ENCODE results near the gene ACSL3.

The ACSL3 gene

GRCh38 chr2:222919841-222920526 is 59.1 kb downstream of the ACSL3 start:
- no peaks in the 10 kb centered on the region for H3K27me3 Mint-ChIP-seq
- no peaks in the 10 kb centered on the region for H3K4me1 Mint-ChIP-seq
- CTCF ChIA-PET: interaction anchor here (1.5 kb wide), 1 partner anchor 11 kb away, joined by 4 read pairs; no protein-coding TSS in a partner anchor
- no peak overlapping the region for H3K27ac Mint-ChIP-seq
- DNase-seq: no peak
- H3K36me3 Mint-ChIP-seq: peaks cover 28% of the 10 kb centered on the region
- no peaks in the 10 kb centered on the region for H3K9me3 Mint-ChIP-seq
- H3K4me3 Mint-ChIP-seq: no peak overlapping the region

DNA sequence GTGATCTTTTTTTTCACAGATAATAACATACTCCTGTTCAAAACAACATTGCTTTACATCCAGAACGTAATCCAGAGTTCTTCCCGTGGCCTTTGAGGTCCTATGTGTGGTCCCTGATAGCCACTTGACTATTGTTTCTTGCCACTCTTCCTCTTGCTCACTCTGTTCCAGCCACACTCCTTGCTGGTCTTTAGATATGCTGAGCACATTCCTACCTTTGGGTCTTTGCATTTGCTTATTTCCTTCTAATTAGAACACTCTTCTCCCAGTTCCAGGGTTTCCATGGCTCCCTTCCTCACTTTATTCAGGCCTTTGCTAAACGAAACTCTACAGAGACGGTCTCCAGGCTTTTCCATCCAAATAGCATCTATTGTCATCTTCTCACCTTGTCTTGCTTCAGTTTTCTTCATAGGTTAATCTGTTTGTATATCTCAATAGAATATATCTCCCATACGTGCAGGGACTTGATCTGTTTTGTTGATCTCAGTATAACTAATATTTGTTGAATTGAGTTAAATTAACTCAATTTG is 59.9 kb downstream of the ACSL3 start:
- H3K4me1 Mint-ChIP-seq: no peaks in the 10 kb centered on the region
- H3K4me3 Mint-ChIP-seq: no peak overlapping the region
- CTCF ChIA-PET: interaction anchor here (1.5 kb wide), 1 partner anchor 10 kb away, joined by 4 read pairs; no protein-coding TSS in a partner anchor
- peaks cover 29% of the 10 kb centered on the region for H3K36me3 Mint-ChIP-seq
- no peak for DNase-seq
- H3K9me3 Mint-ChIP-seq: no peaks in the 10 kb centered on the region
- H3K27me3 Mint-ChIP-seq: no peaks in the 10 kb centered on the region
- no peak overlapping the region for H3K27ac Mint-ChIP-seq

- CTCF ChIA-PET: interaction anchor here (0.9 to 2.3 kb wide), 2 partner anchors 17 to 19 kb away, joined by 4 to 5 read pairs; no protein-coding TSS in a partner anchor
- Mint-ChIP-seq H3K27ac (no peak overlapping the region), H3K9me3 (no peaks in the 10 kb centered on the region), H3K4me1 (no peaks in the 10 kb centered on the region), H3K4me3 (no peak overlapping the region), H3K27me3 (no peaks in the 10 kb centered on the region), H3K36me3 (peaks cover 30% of the 10 kb centered on the region)
- no peak for DNase-seq
These were observed 61.4 kb downstream of the ACSL3 start for GRCh38 chr2:222922019-222922800.

- Mint-ChIP-seq H3K27me3 (no peaks in the 10 kb centered on the region), H3K27ac (no peak overlapping the region), H3K9me3 (no peaks in the 10 kb centered on the region), H3K4me1 (no peaks in the 10 kb centered on the region), H3K4me3 (no peak overlapping the region), H3K36me3 (peaks cover 38% of the 10 kb centered on the region)
- CTCF ChIA-PET: interaction anchor here (1.8 kb wide), 1 partner anchor 12 kb away, joined by 7 read pairs; no protein-coding TSS in a partner anchor
- DNase-seq: no peak
These were observed 66.1 kb downstream of the ACSL3 start for GRCh38 chr2:222926915-222927314.

DNA sequence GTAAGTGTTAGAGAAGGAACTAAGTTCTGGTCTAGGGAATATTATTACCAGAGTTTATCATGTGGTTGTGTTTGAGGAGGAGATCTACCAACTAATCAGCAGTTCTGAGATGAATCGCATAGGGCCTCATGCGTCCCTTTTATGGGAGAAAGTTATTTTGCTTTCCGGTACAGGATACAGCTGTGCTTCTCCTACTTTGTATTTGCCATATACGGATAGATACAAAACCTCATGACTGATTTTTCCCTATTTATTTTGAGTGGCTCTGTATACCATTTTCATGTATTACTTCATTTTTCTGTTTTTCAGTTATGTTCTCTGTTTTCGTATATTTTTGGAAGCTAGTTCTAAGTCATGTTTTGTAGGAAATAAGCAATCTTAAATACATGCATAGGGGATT is 66.8 kb downstream of the ACSL3 start:
- Mint-ChIP-seq H3K27me3 (no peaks in the 10 kb centered on the region), H3K4me3 (no peak overlapping the region), H3K36me3 (peaks cover 37% of the 10 kb centered on the region), H3K4me1 (no peaks in the 10 kb centered on the region), H3K9me3 (no peaks in the 10 kb centered on the region), H3K27ac (no peak overlapping the region)
- CTCF ChIA-PET: interaction anchor here (0.6 to 0.7 kb wide), 2 partner anchors 17 to 53 kb away, joined by 3 to 5 read pairs; no protein-coding TSS in a partner anchor
- no peak for DNase-seq

GRCh38 chr2:222928335-222928734 is 67.5 kb downstream of the ACSL3 start:
- Mint-ChIP-seq H3K36me3 (peaks cover 39% of the 10 kb centered on the region), H3K9me3 (no peaks in the 10 kb centered on the region), H3K27me3 (no peaks in the 10 kb centered on the region), H3K4me1 (no peaks in the 10 kb centered on the region), H3K4me3 (no peak overlapping the region), H3K27ac (no peak overlapping the region)
- DNase-seq: no peak
- CTCF ChIA-PET: interaction anchor here (0.6 to 0.8 kb wide), 3 partner anchors 11 to 53 kb away, joined by 3 to 6 read pairs (median 5); no protein-coding TSS in a partner anchor

DNA sequence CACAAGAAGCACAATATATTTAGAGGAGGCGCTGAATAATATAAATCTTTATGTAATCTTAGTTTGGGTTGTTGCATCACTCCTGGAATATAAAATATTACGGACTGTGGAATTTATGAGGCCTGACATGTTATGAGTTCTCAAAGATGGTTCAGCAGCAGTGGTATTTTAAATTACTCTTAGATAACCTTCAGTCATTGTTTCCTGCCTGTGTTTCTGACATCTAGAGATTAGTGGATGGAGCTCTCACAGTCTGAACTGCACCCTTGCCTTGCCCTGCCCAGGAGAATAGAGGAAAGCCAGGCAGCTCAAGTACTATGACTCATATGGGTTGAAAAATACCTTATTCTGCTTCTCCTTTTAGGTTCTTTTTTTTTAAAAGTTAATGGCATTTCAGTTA is 70.0 kb downstream of the ACSL3 start:
- Mint-ChIP-seq H3K27me3 (no peaks in the 10 kb centered on the region), H3K4me1 (no peaks in the 10 kb centered on the region), H3K4me3 (no peak overlapping the region), H3K27ac (no peak overlapping the region), H3K9me3 (no peaks in the 10 kb centered on the region), H3K36me3 (peaks cover 48% of the 10 kb centered on the region)
- CTCF ChIA-PET: interaction anchor here (0.7 to 1.7 kb wide), 3 partner anchors 8 to 241 kb away, joined by 3 to 5 read pairs (median 4); no protein-coding TSS in a partner anchor
- DNase-seq: no peak

DNA sequence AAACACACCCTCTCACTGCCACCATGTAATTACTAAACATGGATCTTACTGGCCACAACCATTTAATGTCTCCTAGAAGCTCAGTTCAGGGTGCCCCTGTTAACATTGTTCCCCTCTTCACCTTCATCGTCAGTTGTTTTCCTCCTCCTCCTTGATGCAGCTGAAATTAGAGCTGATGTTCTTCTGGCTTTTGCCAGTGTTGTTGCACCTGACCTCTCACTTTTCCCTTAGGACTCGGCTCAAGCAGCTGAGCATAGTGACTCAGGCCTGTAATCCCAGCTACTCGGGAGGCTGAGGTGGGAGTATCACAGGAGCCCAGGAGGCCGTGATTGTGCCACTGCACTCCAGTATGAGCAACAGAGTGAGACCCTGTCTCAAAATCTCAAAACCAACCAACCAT is 70.8 kb downstream of the ACSL3 start:
- Mint-ChIP-seq H3K27me3 (no peaks in the 10 kb centered on the region), H3K4me1 (no peaks in the 10 kb centered on the region), H3K4me3 (no peak overlapping the region), H3K36me3 (peaks cover 51% of the 10 kb centered on the region), H3K27ac (no peak overlapping the region), H3K9me3 (no peaks in the 10 kb centered on the region)
- CTCF ChIA-PET: interaction anchor here (0.5 to 1.7 kb wide), 4 partner anchors 7 to 242 kb away, joined by 3 to 5 read pairs (median 4); no protein-coding TSS in a partner anchor
- DNase-seq: no peak

- Mint-ChIP-seq H3K27me3 (no peaks in the 10 kb centered on the region), H3K9me3 (peaks cover 5% of the 10 kb centered on the region), H3K27ac (no peak overlapping the region), H3K36me3 (peaks cover 48% of the 10 kb centered on the region), H3K4me3 (no peak overlapping the region), H3K4me1 (no peaks in the 10 kb centered on the region)
- CTCF ChIA-PET: no interaction called here
- DNase-seq: no peak
These were observed 72.6 kb downstream of the ACSL3 start for GRCh38 chr2:222933458-222933857.

DNA sequence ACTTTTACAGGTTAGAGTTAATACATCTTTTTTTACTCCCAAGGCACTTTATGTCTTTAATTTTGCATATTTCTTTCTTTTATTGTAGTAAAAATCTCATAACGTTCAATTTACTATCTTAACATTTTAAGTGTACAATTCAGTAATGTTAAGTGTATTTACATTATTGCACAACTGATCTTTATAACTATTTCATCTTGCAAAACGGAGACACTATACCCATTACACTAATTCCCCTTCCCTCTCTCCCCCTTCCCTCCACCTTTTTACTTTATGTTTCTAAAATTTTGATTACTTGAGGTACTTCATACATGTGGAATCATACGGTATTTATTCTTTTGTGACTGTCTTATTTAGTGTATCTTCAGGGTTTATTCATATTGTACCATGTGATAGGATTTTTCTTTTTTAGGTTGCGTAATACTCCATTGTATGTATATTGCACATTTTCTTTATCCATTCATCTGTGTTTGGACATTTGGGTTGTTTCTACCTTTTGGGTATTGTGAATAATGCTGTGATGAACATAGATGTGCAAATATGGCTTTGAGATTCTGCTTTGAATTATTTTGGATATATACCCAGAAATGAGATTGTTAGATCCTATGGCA is 75.0 kb downstream of the ACSL3 start:
- CTCF ChIA-PET: no interaction called here
- H3K27me3 Mint-ChIP-seq: no peaks in the 10 kb centered on the region
- no peak overlapping the region for H3K27ac Mint-ChIP-seq
- no peak for DNase-seq
- H3K36me3 Mint-ChIP-seq: peaks cover 46% of the 10 kb centered on the region
- H3K4me3 Mint-ChIP-seq: no peak overlapping the region
- peaks cover 8% of the 10 kb centered on the region for H3K9me3 Mint-ChIP-seq
- no peaks in the 10 kb centered on the region for H3K4me1 Mint-ChIP-seq

DNA sequence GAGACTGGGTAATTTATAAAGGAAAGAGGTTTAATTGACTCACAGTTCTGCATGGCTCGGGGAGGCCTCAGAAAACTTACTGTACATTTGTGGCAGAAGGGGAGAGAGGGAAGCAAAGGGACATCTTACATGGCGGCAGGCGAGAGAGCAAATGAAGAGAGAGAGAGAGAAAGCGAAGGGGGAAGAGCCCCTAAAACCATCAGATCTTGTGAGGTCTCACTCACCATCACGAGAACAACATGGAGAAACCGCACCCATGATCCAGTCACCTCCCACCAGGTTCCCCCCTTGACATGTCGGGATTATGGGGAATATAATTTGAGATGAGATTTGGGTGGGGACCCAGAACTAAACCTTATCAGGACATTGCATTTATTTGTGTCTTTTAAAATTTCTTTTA is 75.9 kb downstream of the ACSL3 start:
- Mint-ChIP-seq H3K36me3 (peaks cover 39% of the 10 kb centered on the region), H3K27ac (no peak overlapping the region), H3K27me3 (no peaks in the 10 kb centered on the region), H3K9me3 (peaks cover 8% of the 10 kb centered on the region), H3K4me3 (no peak overlapping the region), H3K4me1 (no peaks in the 10 kb centered on the region)
- CTCF ChIA-PET: no interaction called here
- no peak for DNase-seq

- no peak overlapping the region for H3K27ac Mint-ChIP-seq
- peaks cover 8% of the 10 kb centered on the region for H3K9me3 Mint-ChIP-seq
- DNase-seq: no peak
- no peaks in the 10 kb centered on the region for H3K4me1 Mint-ChIP-seq
- H3K36me3 Mint-ChIP-seq: peaks cover 33% of the 10 kb centered on the region
- no peaks in the 10 kb centered on the region for H3K27me3 Mint-ChIP-seq
- H3K4me3 Mint-ChIP-seq: no peak overlapping the region
- CTCF ChIA-PET: interaction anchor here (0.5 to 5.0 kb wide), 14 partner anchors 7 to 249 kb away, joined by 3 to 53 read pairs (median 4); no protein-coding TSS in a partner anchor
These were observed 77.5 kb downstream of the ACSL3 start for GRCh38 chr2:222938327-222938726.

GRCh38 chr2:222939208-222939856 is 78.5 kb downstream of the ACSL3 start:
- Mint-ChIP-seq H3K4me1 (no peaks in the 10 kb centered on the region), H3K27ac (no peak overlapping the region), H3K27me3 (no peaks in the 10 kb centered on the region), H3K9me3 (peaks cover 8% of the 10 kb centered on the region), H3K4me3 (no peak overlapping the region), H3K36me3 (peaks cover 27% of the 10 kb centered on the region)
- CTCF ChIA-PET: interaction anchor here (0.7 to 5.0 kb wide), 25 partner anchors 8 to 285 kb away, joined by 3 to 53 read pairs (median 4); no protein-coding TSS in a partner anchor
- DNase-seq: peak; percentile 80
